AG20443 (cell line): ENCODE data around the gene C1RL.
"Not testable (repeated sequence)": the region's sequence is repeated elsewhere in the genome, so short reads cannot be mapped to it uniquely, and the experiment has no call there.

Experiments
- DNase-seq: peaks from one replicate; pipeline ENCODE4 v3.0.0; 2012; ENCODE audit warnings: low spot score, mixed read lengths

The C1RL gene

GRCh38 chr12:7114851-7115250 lies 5.8 kb upstream of the C1RL start:
- no peak for DNase-seq

- DNase-seq, result no peak
Measured at GRCh38 chr12:7114008-7114407, 5.0 kb upstream of the C1RL start.

GRCh38 chr12:7113389-7113871 lies 4.4 kb upstream of the C1RL start:
- peak; percentile 79 for DNase-seq

GRCh38 chr12:7112041-7112440 lies 3.0 kb upstream of the C1RL start:
- no peak for DNase-seq

GRCh38 chr12:7110661-7111060 lies 1.6 kb upstream of the C1RL start:
- no peak for DNase-seq

- no peak for DNase-seq
Measured at GRCh38 chr12:7109572-7109920, 532 bp upstream of the C1RL start.

GRCh38 chr12:7108003-7108795 lies 815 bp downstream of the C1RL start:
- peak; percentile 85 for DNase-seq

- DNase-seq, result no peak
Measured at GRCh38 chr12:7107636-7108002, 1.4 kb downstream of the C1RL start.

- not testable (repeated sequence) for DNase-seq
Measured at GRCh38 chr12:7107181-7107580, 1.8 kb downstream of the C1RL start.

GRCh38 chr12:7106082-7106481 lies 2.9 kb downstream of the C1RL start:
- DNase-seq, result no peak

- DNase-seq, result no peak
Measured at GRCh38 chr12:7103837-7104584, 5.0 kb downstream of the C1RL start.

- DNase-seq, result no peak
Measured at GRCh38 chr12:7102582-7102981, 6.4 kb downstream of the C1RL start.

- DNase-seq, result no peak
Measured at GRCh38 chr12:7101694-7102131, 7.3 kb downstream of the C1RL start.

- no peak for DNase-seq
Measured at GRCh38 chr12:7101047-7101693, 7.8 kb downstream of the C1RL start.

- no peak for DNase-seq
Measured at GRCh38 chr12:7100239-7100638, 8.8 kb downstream of the C1RL start.

- no peak for DNase-seq
Measured at GRCh38 chr12:7099290-7099996, 9.6 kb downstream of the C1RL start.

GRCh38 chr12:7096979-7097378 lies 12.0 kb downstream of the C1RL start:
- no peak for DNase-seq

- no peak for DNase-seq
Measured at GRCh38 chr12:7096006-7096932, 12.7 kb downstream of the C1RL start.

GRCh38 chr12:7093892-7094291 lies 15.1 kb downstream of the C1RL start:
- peak; percentile 76 for DNase-seq

- DNase-seq, result no peak
Measured at GRCh38 chr12:7093486-7093885, 15.5 kb downstream of the C1RL start.

- no peak for DNase-seq
Measured at GRCh38 chr12:7092986-7093460, 16.0 kb downstream of the C1RL start.
